K562 (cell line): ENCODE measurements around the gene SLC35E1. TPM values are rescaled to one million over a fixed set of nuclear protein-coding genes. Genes with fewer than 3 reads are reported as not detected.
A peak's percentile ranks its signal among the peaks of the same experiment; 100 is the strongest.

Experiments used
- CTCF ChIP-seq, 3 experiments: IDR thresholded peaks in 2 of 3; conservative IDR thresholded peaks in 1 of 3; 2 replicates each; pipeline ENCODE4 v1.5.1; 2011 to 2012; ENCODE audit warnings: low read length in 3 of 3, mild to moderate bottlenecking in 3 of 3, control low read depth in 2 of 3, improper control_type of control experiment in 1 of 3, inconsistent platforms in 1 of 3, low read depth in 1 of 3, mixed read lengths in 1 of 3, moderate library complexity in 1 of 3; ENCODE audit not compliant: insufficient read depth in 2 of 3
- DEAF1 ChIP-seq: fragments of 450-650 bp; formaldehyde crosslinking; IDR thresholded peaks from 2 replicates; pipeline ENCODE4 v1.4.0; 2020; ENCODE audit warnings: mild to moderate bottlenecking, moderate library complexity
- FUS ChIP-seq: fragments of 200-400 bp; formaldehyde crosslinking; optimal IDR thresholded peaks from 2 replicates; pipeline ENCODE3; 2017; ENCODE audit warnings: low read depth, low read length
- HMBOX1 ChIP-seq: sonication (generic); IDR thresholded peaks from 2 replicates; pipeline ENCODE4 v1.6.1; 2016
- KAT2B ChIP-seq: IDR thresholded peaks from one replicate; pipeline ENCODE4 v1.6.1; 2012; ENCODE audit warnings: low read depth, mild to moderate bottlenecking, control low read depth, inconsistent platforms, low read length, moderate library complexity
- PKNOX1 ChIP-seq: fragments of 450-650 bp; IDR thresholded peaks from 2 replicates; pipeline ENCODE4 v1.6.1; 2016
- RAD21 ChIP-seq, 2 experiments: fragments of 250-450 bp in 1 of 2; fragments of 450-650 bp in 1 of 2; sonication (Bioruptor Pico) in 1 of 2; formaldehyde crosslinking in 1 of 2; IDR thresholded peaks in 1 of 2; conservative IDR thresholded peaks in 1 of 2; 2 replicates each; pipeline versions ENCODE4 v1.4.0 to v1.8.0; 2020 to 2022; ENCODE audit warnings: mild to moderate bottlenecking in 2 of 2, moderate library complexity in 1 of 2
- SUPT5H ChIP-seq: fragments of 450-650 bp; IDR thresholded peaks from 2 replicates; pipeline ENCODE4 v1.6.1; 2016
- ZBTB2 ChIP-seq: fragments of 450-650 bp; IDR thresholded peaks from 2 replicates; pipeline ENCODE4 v1.6.1; 2016; ENCODE audit warnings: antibody characterized with exemption
- ZNF277 ChIP-seq: fragments of 250-450 bp; sonication (Bioruptor Pico); IDR thresholded peaks from 2 replicates; pipeline ENCODE4 v1.8.0; 2022; ENCODE audit warnings: inconsistent platforms, mild to moderate bottlenecking, moderate library complexity, borderline replicate concordance
- ZNF740 ChIP-seq, 3 experiments: fragments of 200-800 bp in 1 of 3; sonication (Bioruptor generic) in 1 of 3; sonication (generic) in 1 of 3; formaldehyde crosslinking in 1 of 3; IDR thresholded peaks; 2 replicates each; pipeline versions ENCODE4 v1.6.1 to v1.8.0; 2016 to 2022; ENCODE audit warnings: mild to moderate bottlenecking in 2 of 3, missing compliant biosample characterization in 2 of 3, missing genetic modification characterization in 2 of 3, missing genetic modification reagents in 1 of 3
- polyA plus RNA-seq, 8 experiments: library from polyadenylated mRNA; depleted of rRNA in 4 of 8; stranded (reverse) in 5 of 8; unstranded in 3 of 8; fragments of >200 nt; fragmentation: Nextera tagmentation in 2 of 8; fragmentation: Illumina TruSeq in 1 of 8; extraction: Ambion mirVana in 2 of 8; extraction: Trizol in 1 of 8; gene quantifications; 2 replicates each; pipeline versions ENCODE4 v1.2.1 to v1.2.3, GENCODE V29; 2011 to 2014; ENCODE audit warnings: inconsistent platforms in 1 of 8, missing spikeins in 1 of 8
- total RNA-seq, 7 experiments: library from RNA; depleted of rRNA in 6 of 7; stranded (reverse); fragments of >200 nt in 6 of 7; fragmentation: Illumina TruSeq in 2 of 7; extraction: Trizol in 2 of 7; gene quantifications; 2 replicates each; pipeline versions ENCODE4 v1.2.1 to v1.2.3, GENCODE V29; 2011 to 2021; ENCODE audit warnings: low replicate concordance in 1 of 7

The SLC35E1 gene
- total and polyA plus RNA-seq, 9 of the 15 experiments (the other 6 are each of a cell fraction or from before 2014, with no cell fraction given): 15.0 to 40.1 (median 25.7) TPM

GRCh38 chr19:16527971-16528521, 44.2 kb downstream of the SLC35E1 start (continued):
- peak; percentile 57 to 71 (median 64) for TF ChIP-seq CTCF (IDR thresholded peaks at IDR 0.05 in 2 of 3, conservative IDR thresholded peaks at IDR 0.05 in 1 of 3; ENCODE audit: insufficient read depth in 2 of 3, low read depth in 1 of 3, low read length in 3 of 3)
- no peak for TF ChIP-seq FUS
- 0 out of 2 replicates have a peak, but pooled peaks have one; percentile 27 for TF ChIP-seq SUPT5H
- no peak for TF ChIP-seq DEAF1 (CRISPR knock-in tag)
- TF ChIP-seq ZNF740 (CRISPR knock-in tag; IDR thresholded peaks at IDR 0.05): no peak
- TF ChIP-seq ZNF740 (tag; IDR thresholded peaks at IDR 0.05): no peak
- no peak for TF ChIP-seq HMBOX1
- TF ChIP-seq RAD21 (CRISPR knock-in tag; conservative IDR thresholded peaks at IDR 0.05 in 1 of 2, IDR thresholded peaks at IDR 0.05 in 1 of 2): peak in 1 of 2 experiments; percentile 58; a peak in 2 of 4 replicates
- no peak for TF ChIP-seq ZNF277
- no peak for TF ChIP-seq KAT2B
- peak; percentile 58 for TF ChIP-seq PKNOX1
- TF ChIP-seq ZBTB2: no peak
